H1 (cell line): ENCODE results near the gene SLX4IP. TPM values are rescaled to one million over a fixed set of nuclear protein-coding genes. Genes with fewer than 3 reads are reported as not detected.

Experiments
- CTCF ChIA-PET: fragments of 300-600 bp; sonication (Branson Sonifier 250); formaldehyde crosslinking; loops from one replicate; lab custom pipeline; 2021; ENCODE audit not compliant: partially characterized antibody; lab: Charles Lee
- POLR2A ChIA-PET: fragments of 300-600 bp; sonication (Branson Sonifier 250); formaldehyde crosslinking; loops from one replicate; lab custom pipeline; 2021; ENCODE audit warnings: inconsistent platforms; ENCODE audit not compliant: partially characterized antibody; lab: Charles Lee
- DNase-seq, 2 experiments: peaks; one replicate each; pipeline versions ENCODE4 v3.0.0 to v3.0.0-alpha.2; 2010 to 2022; ENCODE audit warnings: low spot score in 2 of 2, low read depth in 1 of 2, mixed read lengths in 1 of 2
- FAIRE-seq: peaks from 2 replicates; lab custom pipeline; 2011; peaks lifted over from hg19 to GRCh38; lab: Jason Lieb, UNC
- H2AFZ ChIP-seq: 2 replicates; pipeline ENCODE4 v1.8.1; 2012; ENCODE audit warnings: low read length, inconsistent platforms
- H2AK5ac ChIP-seq: 2 replicates; pipeline ENCODE4 v1.6.1; 2013; ENCODE audit warnings: low read depth, low read length
- H2BK120ac ChIP-seq: replicated peaks from 2 replicates; pipeline ENCODE3; 2013; ENCODE audit warnings: low read depth, low read length, inconsistent platforms
- H2BK12ac ChIP-seq: 2 replicates; pipeline ENCODE4 v1.6.1; 2013; ENCODE audit warnings: low read depth, low read length
- H2BK15ac ChIP-seq: 2 replicates; pipeline ENCODE4 v1.6.1; 2013; ENCODE audit warnings: low read length
- H2BK20ac ChIP-seq: 2 replicates; pipeline ENCODE4 v1.6.1; 2013; ENCODE audit warnings: low read length
- H2BK5ac ChIP-seq: 2 replicates; pipeline ENCODE4 v1.6.1; 2013; ENCODE audit warnings: low read depth, low read length
- H3K14ac ChIP-seq: 2 replicates; pipeline ENCODE4 v1.6.1; 2013; ENCODE audit warnings: inconsistent platforms; ENCODE audit not compliant: insufficient read length
- H3K18ac ChIP-seq: 2 replicates; pipeline ENCODE4 v1.6.1; 2013; ENCODE audit warnings: low read length; ENCODE audit errors: extremely low read depth
- H3K23ac ChIP-seq: 2 replicates; pipeline ENCODE4 v1.6.1; 2013; ENCODE audit warnings: inconsistent platforms; ENCODE audit not compliant: insufficient read length
- H3K23me2 ChIP-seq: 2 replicates; pipeline ENCODE4 v1.6.1; 2013; ENCODE audit warnings: low read depth, low read length
- H3K27ac ChIP-seq: 2 replicates; pipeline ENCODE4 v1.6.1; 2011; ENCODE audit warnings: low read depth, low read length, inconsistent platforms
- H3K27me3 ChIP-seq, 4 experiments: replicated peaks in 1 of 4; 1 replicate in 1 of 4; 2 replicates in 3 of 4; pipeline versions ENCODE4 v1.6.1 to v1.8.1; 2011 to 2013; ENCODE audit warnings: low read length in 3 of 4, mild to moderate bottlenecking in 3 of 4, inconsistent platforms in 2 of 4, mixed read lengths in 2 of 4, moderate library complexity in 1 of 4; ENCODE audit not compliant: control insufficient read depth in 3 of 4, insufficient read depth in 3 of 4; ENCODE audit errors: extremely low read depth in 1 of 4
- H3K36me3 ChIP-seq, 4 experiments: 2 replicates each; pipeline versions ENCODE4 v1.6.1 to v1.8.1; 2011 to 2013; ENCODE audit warnings: mild to moderate bottlenecking in 4 of 4, low read length in 3 of 4, moderate library complexity in 2 of 4, control low read depth in 1 of 4, inconsistent platforms in 1 of 4; ENCODE audit not compliant: insufficient read depth in 4 of 4, control insufficient read depth in 2 of 4
- H3K4ac ChIP-seq: replicated peaks from 2 replicates; pipeline ENCODE3; 2013; ENCODE audit warnings: low read length, low read depth, mixed read lengths, inconsistent platforms; ENCODE audit not compliant: insufficient read length
- H3K4me1 ChIP-seq, 4 experiments: replicated peaks in 1 of 4; 1 replicate in 1 of 4; 2 replicates in 3 of 4; pipeline versions ENCODE4 v1.6.1 to v1.8.1; 2011 to 2013; ENCODE audit warnings: low read length in 3 of 4, inconsistent platforms in 2 of 4, mixed read lengths in 1 of 4; ENCODE audit not compliant: insufficient read depth in 4 of 4, control insufficient read depth in 3 of 4
- H3K4me2 ChIP-seq, 2 experiments: 2 replicates each; pipeline versions ENCODE4 v1.6.1 to v1.8.1; 2011 to 2013; ENCODE audit warnings: low read depth in 2 of 2, low read length in 2 of 2, control low read depth in 1 of 2, inconsistent platforms in 1 of 2, mild to moderate bottlenecking in 1 of 2; ENCODE audit not compliant: insufficient read depth in 1 of 2
- H3K4me3 ChIP-seq, 4 experiments: fragments of 200-600, 300-600 bp in 1 of 4; sonication (generic), shearing (Covaris generic), sonication (Bioruptor Twin) in 1 of 4; 2 replicates each; pipeline versions ENCODE4 v1.5.1 to v1.8.1; 2011 to 2016; ENCODE audit warnings: low read length in 4 of 4, low read depth in 3 of 4, control low read depth in 2 of 4, inconsistent platforms in 2 of 4, mild to moderate bottlenecking in 2 of 4, mixed read lengths in 1 of 4, moderate library complexity in 1 of 4; ENCODE audit not compliant: insufficient read depth in 2 of 4; ENCODE audit errors: extremely low read depth in 1 of 4
- H3K56ac ChIP-seq: replicated peaks from 2 replicates; pipeline ENCODE3; 2013; ENCODE audit warnings: low read depth, mild to moderate bottlenecking, mixed read lengths, low read length, inconsistent platforms; ENCODE audit not compliant: insufficient read length
- H3K79me1 ChIP-seq: 2 replicates; pipeline ENCODE4 v1.6.1; 2013; ENCODE audit warnings: low read depth, low read length, control low read depth
- H3K79me2 ChIP-seq, 2 experiments: 2 replicates each; pipeline versions ENCODE4 v1.6.1 to v1.8.1; 2012 to 2013; ENCODE audit warnings: low read length in 2 of 2, mild to moderate bottlenecking in 2 of 2, inconsistent platforms in 1 of 2; ENCODE audit not compliant: insufficient read depth in 2 of 2, control insufficient read depth in 1 of 2
- H3K9ac ChIP-seq, 4 experiments: replicated peaks in 1 of 4; 1 replicate in 1 of 4; 2 replicates in 3 of 4; pipeline versions ENCODE4 v1.6.1 to v1.8.1; 2011 to 2013; ENCODE audit warnings: low read depth in 3 of 4, low read length in 3 of 4, control low read depth in 2 of 4, mild to moderate bottlenecking in 2 of 4, moderate library complexity in 2 of 4, inconsistent platforms in 1 of 4; ENCODE audit errors: extremely low read depth in 1 of 4
- H3K9me3 ChIP-seq, 2 experiments: 2 replicates each; pipeline versions ENCODE4 v1.6.1 to v1.8.1; 2012 to 2013; ENCODE audit warnings: mild to moderate bottlenecking in 2 of 2, moderate library complexity in 2 of 2, control low read depth in 1 of 2, inconsistent platforms in 1 of 2, low read depth in 1 of 2, low read length in 1 of 2, mixed read lengths in 1 of 2; ENCODE audit not compliant: insufficient read depth in 2 of 2
- H4K20me1 ChIP-seq, 2 experiments: replicated peaks in 1 of 2; 2 replicates each; pipeline versions ENCODE3 to v1.8.1; 2011 to 2013; ENCODE audit warnings: inconsistent platforms in 2 of 2, low read length in 2 of 2, mild to moderate bottlenecking in 1 of 2; ENCODE audit not compliant: insufficient read depth in 2 of 2, control insufficient read depth in 1 of 2
- H4K5ac ChIP-seq: 2 replicates; pipeline ENCODE4 v1.6.1; 2013; ENCODE audit warnings: low read length, low read depth, mixed read lengths, inconsistent platforms; ENCODE audit not compliant: insufficient read length
- H4K8ac ChIP-seq: 2 replicates; pipeline ENCODE4 v1.8.0; 2013; ENCODE audit warnings: mild to moderate bottlenecking, moderate library complexity, low read length, inconsistent platforms; ENCODE audit not compliant: insufficient read depth; ENCODE audit errors: extremely low read depth
- H4K91ac ChIP-seq: replicated peaks from 2 replicates; pipeline ENCODE3; 2013; ENCODE audit warnings: low read length, mixed read lengths, inconsistent platforms; ENCODE audit not compliant: insufficient read length
- CEBPB ChIP-seq: IDR thresholded peaks from 2 replicates; pipeline ENCODE4 v1.6.1; 2012; ENCODE audit warnings: low read depth, low read length
- JUN ChIP-seq: IDR thresholded peaks from 2 replicates; pipeline ENCODE4 v1.6.1; 2011; ENCODE audit warnings: low read depth, mild to moderate bottlenecking, improper control_type of control experiment, low read length
- KDM1A ChIP-seq: fragments of 200-600, 300-600 bp; sonication (generic); IDR thresholded peaks from 2 replicates; pipeline ENCODE4 v1.7.1; 2016; ENCODE audit warnings: mild to moderate bottlenecking, low read length, borderline replicate concordance
- KDM5A ChIP-seq: fragments of 200-600 bp; IDR thresholded peaks from 2 replicates; pipeline ENCODE4 v1.7.1; 2012; ENCODE audit warnings: mild to moderate bottlenecking, low read length, inconsistent platforms, mixed read lengths
- MAX ChIP-seq: IDR thresholded peaks from 2 replicates; pipeline ENCODE4 v1.6.1; 2012; ENCODE audit warnings: inconsistent platforms
- POLR2AphosphoS5 ChIP-seq: IDR thresholded peaks from 2 replicates; pipeline ENCODE4 v1.6.1; 2011; ENCODE audit warnings: low read depth, low read length
- WGBS, 2 experiments: shearing (Covaris generic) in 1 of 2; methylation state at CpG; one replicate each; pipeline versions ENCODE4 v1.1.6 to v1.1.7; 2013 to 2015; ENCODE audit warnings: low lambda C conversion rate in 2 of 2, mixed read lengths in 2 of 2, inconsistent platforms in 1 of 2, low coverage in 1 of 2, missing lambda C conversion rate in 1 of 2; ENCODE audit not compliant: insufficient replicate concordance in 2 of 2, insufficient coverage in 1 of 2, insufficient read length in 1 of 2; ENCODE audit errors: extremely low coverage in 1 of 2, missing lambda C conversion rate in 1 of 2; 5-methylcytosine and 5-hydroxymethylcytosine counted together
- polyA plus RNA-seq, 7 experiments: library from polyadenylated mRNA; depleted of rRNA in 3 of 7; stranded (reverse) in 5 of 7; unstranded in 2 of 7; fragments of >200 nt in 5 of 7; fragments of 200-250 nt in 2 of 7; gene quantifications; 1 replicate in 5 of 7; 2 replicates in 1 of 7; 4 replicates in 1 of 7; pipeline versions ENCODE4 v1.2.1 to v1.2.3, GENCODE V29; 2011 to 2013; ENCODE audit warnings: missing spikeins in 2 of 7, mixed read lengths in 2 of 7
- total RNA-seq: library from RNA; stranded (reverse); fragmentation: NEBNext Ultra II Directional; extraction: Animal tissue kit (Norgen Biotek cat#: 25700); gene quantifications from 2 replicates; pipeline ENCODE4 v1.2.1, GENCODE V29; 2021

SLX4IP gene
- total and polyA plus RNA-seq, 2 of the 8 experiments (the other 6 are each of a cell fraction or from before 2014, with no cell fraction given) = 2.4 to 8.7 TPM

- Histone ChIP-seq H3K9me3 (no peaks in the 10 kb centered on the region), H2BK12ac (no peak overlapping the region), H3K27ac (no peak overlapping the region), H2BK5ac (no peak overlapping the region), H3K4me3 (no peak overlapping the region), H2AK5ac (no peak overlapping the region), H3K36me3 (peaks cover 4 to 72% (median 27%) of the 10 kb centered on the region in 4 experiments), H3K9ac (no peak overlapping the region; a peak in 1 of 7 replicates), H3K79me2 (peaks cover 0 to 35% of the 10 kb centered on the region in 2 experiments; a peak in 2 of 4 replicates), H4K5ac (no peak overlapping the region), H2AFZ (no peak overlapping the region), H3K79me1 (peaks cover 11% of the 10 kb centered on the region), H3K27me3 (no peaks in the 10 kb centered on the region), H2BK20ac (no peak overlapping the region), H2BK120ac (no peak overlapping the region), H3K4me1 (peaks cover 11 to 35% (median 26%) of the 10 kb centered on the region in 4 experiments; a peak in 6 of 7 replicates), H3K14ac (no peak overlapping the region), H3K23me2 (no peaks in the 10 kb centered on the region), H3K18ac (no peak overlapping the region), H4K91ac (no peak overlapping the region), H2BK15ac (no peak overlapping the region), H3K56ac (no peak overlapping the region), H3K4ac (no peak overlapping the region), H3K23ac (no peak overlapping the region), H4K20me1 (peaks cover 6 to 19% of the 10 kb centered on the region in 2 experiments), H3K4me2 (no peak overlapping the region; a peak in 1 of 4 replicates), H4K8ac (no peak overlapping the region)
- DNase-seq (no peak), FAIRE-seq (no peak)
- ChIA-PET POLR2A (no interaction called here), CTCF (interaction anchor here (1.2 to 6.6 kb wide), 3 partner anchors 15 to 42 kb away, joined by 3 to 55 read pairs (median 6); no protein-coding TSS in a partner anchor)
- WGBS, 2 experiments = 91% methylated on average over 9 of the region's 9 CpGs; no CpG with 5 or more reads in 1 of the 2 experiments
- TF ChIP-seq KDM5A (no peak), JUN (no peak), KDM1A (no peak), POLR2AphosphoS5 (no peak), CEBPB (no peak), MAX (no peak)
Measured at GRCh38 chr20:10652660-10653261, 217.7 kb downstream of the SLX4IP start.
